Endothelial cell of umbilical vein (primary cell): ENCODE data around the gene OTOP2. TPM values are rescaled to one million over a fixed set of nuclear protein-coding genes. Genes with fewer than 3 reads are reported as not detected.
A peak's percentile ranks its signal among the peaks of the same experiment; 100 is the strongest.

Source experiments
- BruUV-seq: library from RNA; stranded (reverse); fragments of 400-500 nt; replicated peaks from 2 replicates; lab custom pipeline; 2021; lab: Mats Ljungman, UMichigan
- CTCF ChIA-PET: fragments of 300-600, 350-600 bp; sonication (Branson Sonifier 250); formaldehyde crosslinking; loops from one replicate; lab custom pipeline; 2021; ENCODE audit warnings: antibody characterized with exemption, inconsistent platforms; lab: Charles Lee
- POLR2A ChIA-PET: fragments of 300-600, 350-600 bp; sonication (Branson Sonifier 250); formaldehyde crosslinking; loops from one replicate; lab custom pipeline; 2021; ENCODE audit warnings: antibody characterized with exemption, inconsistent platforms; lab: Charles Lee
- DNase-seq: peaks from one replicate; pipeline ENCODE4 v3.0.0-alpha.2; 2011; ENCODE audit warnings: low read depth, low spot score
- FAIRE-seq: peaks from 2 replicates; lab custom pipeline; 2011; peaks lifted over from hg19 to GRCh38; lab: Jason Lieb, UNC
- H2AFZ ChIP-seq: 2 replicates; pipeline ENCODE4 v1.6.0; 2012; ENCODE audit warnings: low read depth, low read length, control low read depth, inconsistent platforms
- H3K27ac ChIP-seq: 2 replicates; pipeline ENCODE4 v1.5.1; 2011; ENCODE audit warnings: low read depth, mild to moderate bottlenecking, control low read depth, low read length, moderate library complexity; ENCODE audit not compliant: insufficient read depth
- H3K27me3 ChIP-seq, 2 experiments: 2 replicates each; pipeline versions ENCODE4 v1.6.0 to v1.6.1; 2011; ENCODE audit warnings: low read length in 2 of 2, mixed read lengths in 1 of 2; ENCODE audit not compliant: control insufficient read depth in 2 of 2, insufficient read depth in 2 of 2
- H3K36me3 ChIP-seq, 2 experiments: 2 replicates in 1 of 2; 3 replicates in 1 of 2; pipeline ENCODE4 v1.5.1; 2011; ENCODE audit warnings: low read length in 2 of 2, mild to moderate bottlenecking in 1 of 2, moderate library complexity in 1 of 2; ENCODE audit not compliant: control insufficient read depth in 2 of 2, insufficient read depth in 2 of 2; ENCODE audit errors: extremely low read depth in 1 of 2
- H3K4me1 ChIP-seq: 3 replicates; pipeline ENCODE4 v1.5.1; 2011; ENCODE audit warnings: mild to moderate bottlenecking, low read length; ENCODE audit not compliant: control insufficient read depth, insufficient read depth; ENCODE audit errors: extremely low read depth
- H3K4me2 ChIP-seq: 2 replicates; pipeline ENCODE4 v1.6.1; 2011; ENCODE audit warnings: low read length, control low read depth, mixed read lengths; ENCODE audit not compliant: insufficient read depth
- H3K4me3 ChIP-seq, 3 experiments: fragments of 200-600 bp in 1 of 3; sonication (generic), shearing (Covaris generic) in 1 of 3; replicated peaks in 1 of 3; 2 replicates each; pipeline ENCODE4 v1.5.1; 2011 to 2016; ENCODE audit warnings: control low read depth in 3 of 3, low read length in 3 of 3, mild to moderate bottlenecking in 2 of 3, inconsistent platforms in 1 of 3, low read depth in 1 of 3, moderate library complexity in 1 of 3; ENCODE audit not compliant: insufficient read depth in 1 of 3
- H3K79me2 ChIP-seq: 2 replicates; pipeline ENCODE4 v1.6.0; 2012; ENCODE audit warnings: low read length, inconsistent platforms; ENCODE audit not compliant: control insufficient read depth, insufficient read depth
- H3K9ac ChIP-seq: replicated peaks from 2 replicates; pipeline ENCODE3; 2011; ENCODE audit warnings: low read length, control low read depth; ENCODE audit not compliant: insufficient read depth; ENCODE audit errors: extremely low read depth
- H3K9me1 ChIP-seq: replicated peaks from 3 replicates; pipeline ENCODE4 v1.6.0; 2011; ENCODE audit warnings: mild to moderate bottlenecking, low read length; ENCODE audit not compliant: control insufficient read depth, insufficient read depth; ENCODE audit errors: extremely low read depth
- H3K9me3 ChIP-seq: replicated peaks from 2 replicates; pipeline ENCODE4 v1.5.1; 2012; ENCODE audit warnings: low read length, inconsistent platforms; ENCODE audit not compliant: control insufficient read depth, insufficient read depth
- H4K20me1 ChIP-seq: replicated peaks from 2 replicates; pipeline ENCODE3; 2011; ENCODE audit warnings: mild to moderate bottlenecking, low read length; ENCODE audit not compliant: control insufficient read depth, insufficient read depth; ENCODE audit errors: extremely low read depth
- EZH2 ChIP-seq: IDR thresholded peaks from 2 replicates; pipeline ENCODE4 v1.6.1; 2012; ENCODE audit warnings: borderline replicate concordance, low read depth, mild to moderate bottlenecking, moderate library complexity, low read length, inconsistent platforms; ENCODE audit not compliant: severe bottlenecking
- FOS ChIP-seq: IDR thresholded peaks from 2 replicates; pipeline ENCODE4 v1.6.1; 2011; ENCODE audit warnings: mild to moderate bottlenecking, low read length, moderate library complexity, borderline replicate concordance; ENCODE audit not compliant: insufficient read depth
- GATA2 ChIP-seq: IDR thresholded peaks from 2 replicates; pipeline ENCODE4 v1.7.0; 2011; ENCODE audit warnings: low read depth, mild to moderate bottlenecking, moderate library complexity, mixed read lengths, low read length; ENCODE audit not compliant: insufficient read length, insufficient read depth
- dilution Hi-C: fragments of 300-500 bp; cut with MboI; formaldehyde crosslinking; loops from one replicate; pipeline ENCODE4 v1.15.0; 2019; ENCODE audit warnings: low sequenced_read_pairs; ENCODE audit not compliant: extremely low pct_ligation_motif_present
- intact Hi-C: fragments of 100-400 bp; cut with micrococcal nuclease; formaldehyde crosslinking; loops from one replicate; pipeline ENCODE4 v1.10.0; 2022
- polyA plus RNA-seq, 4 experiments: library from polyadenylated mRNA; depleted of rRNA in 3 of 4; stranded (reverse) in 3 of 4; unstranded in 1 of 4; fragments of >200 nt; gene quantifications; 2 replicates each; pipeline versions ENCODE4 v1.2.1 to v1.2.3, GENCODE V29; 2011 to 2012; ENCODE audit warnings: missing spikeins in 1 of 4
- total RNA-seq: library from RNA; stranded (reverse); gene quantifications from 2 replicates; pipeline ENCODE4 v1.2.3, GENCODE V29; 2021

OTOP2 gene
- total and polyA plus RNA-seq, 2 donors (not counting 3 experiments of a cell fraction or from before 2014, with no cell fraction given): not detected

GRCh38 chr17:74920306-74920620 lies 3.8 kb upstream of the OTOP2 start:
- Histone ChIP-seq H2AFZ (no peak overlapping the region), H3K4me3 (no peak overlapping the region), H3K9ac (no peak overlapping the region), H3K79me2 (no peaks in the 10 kb centered on the region), H3K4me1 (peaks cover 4% of the 10 kb centered on the region), H3K9me3 (no peaks in the 10 kb centered on the region), H3K27ac (no peak overlapping the region), H3K9me1 (no peaks in the 10 kb centered on the region), H3K36me3 (no peaks in the 10 kb centered on the region), H3K4me2 (no peak overlapping the region), H4K20me1 (no peaks in the 10 kb centered on the region), H3K27me3 (peaks cover 26 to 33% of the 10 kb centered on the region in 2 experiments)
- TF ChIP-seq EZH2: peak; percentile 5
- TF ChIP-seq FOS: no peak
- DNase-seq (no peak), FAIRE-seq (no peak)
- dilution Hi-C loops: no loop called here
- POLR2A ChIA-PET: no interaction called here
- CTCF ChIA-PET: interaction anchor here (1.0 to 3.7 kb wide), 4 partner anchors 29 to 281 kb away, joined by 3 to 23 read pairs (median 8); no protein-coding TSS in a partner anchor
- BruUV-seq: no TSS peak
- intact Hi-C loops: loop anchor here (5.0 kb wide), 1 partner anchor 282 kb away; no protein-coding TSS in a partner anchor

GRCh38 chr17:74920642-74921025 lies 3.4 kb upstream of the OTOP2 start:
- Histone ChIP-seq H3K36me3 (no peaks in the 10 kb centered on the region), H3K79me2 (no peaks in the 10 kb centered on the region), H3K27me3 (peaks cover 30 to 37% of the 10 kb centered on the region in 2 experiments), H3K9me1 (no peaks in the 10 kb centered on the region), H3K4me2 (no peak overlapping the region), H3K4me3 (no peak overlapping the region), H2AFZ (no peak overlapping the region), H3K9me3 (no peaks in the 10 kb centered on the region), H3K4me1 (peaks cover 4% of the 10 kb centered on the region), H3K27ac (no peak overlapping the region), H4K20me1 (no peaks in the 10 kb centered on the region), H3K9ac (no peak overlapping the region)
- no peak for TF ChIP-seq GATA2
- FAIRE-seq (no peak), DNase-seq (no peak)
- ChIA-PET CTCF (interaction anchor here (1.0 to 3.7 kb wide), 3 partner anchors 37 to 281 kb away, joined by 3 to 23 read pairs (median 10); no protein-coding TSS in a partner anchor), POLR2A (no interaction called here)
- dilution Hi-C loops (no loop called here), intact Hi-C loops (loop anchor here (5.0 kb wide), 1 partner anchor 282 kb away; no protein-coding TSS in a partner anchor)
- BruUV-seq: no TSS peak
